K562 (cell line): ENCODE measurements around the gene FBXO28. TPM values are rescaled to one million over a fixed set of nuclear protein-coding genes. Genes with fewer than 3 reads are reported as not detected.

ENCODE experiments used
- ATAC-seq: fragments of 200-7000 bp; cut with Tn5 transposase; 3 replicates; pipeline ENCODE4 v1.9.1; 2020; ENCODE audit warnings: moderate library complexity
- BruUV-seq: library from RNA; stranded (reverse); fragments of 400-500 nt; replicated peaks from 2 replicates; lab custom pipeline; 2021; lab: Mats Ljungman, UMichigan
- CTCF ChIA-PET: fragments of 300-600 bp; formaldehyde crosslinking; extraction: SDS; loops from one replicate; lab custom pipeline; 2021; ENCODE audit warnings: low intra/inter-chr PET ratio; lab: Yijun Ruan, JAX
- POLR2A ChIA-PET: fragments of 300-600, 350-650 bp; sonication (Branson Sonifier 250); formaldehyde crosslinking; extraction: SDS; loops from one replicate; lab custom pipeline; 2021; ENCODE audit warnings: antibody characterized with exemption, inconsistent platforms; lab: Yijun Ruan, JAX
- DNase-seq, 4 experiments: peaks; one replicate each; pipeline versions ENCODE4 v3.0.0 to v3.0.0-alpha.2; 2011 to 2018; ENCODE audit warnings: low spot score in 3 of 4, mixed read lengths in 3 of 4; ENCODE audit errors: extremely low read depth in 1 of 4
- FAIRE-seq: peaks from 2 replicates; lab custom pipeline; 2011; peaks lifted over from hg19 to GRCh38; lab: Jason Lieb, UNC
- H2AFZ ChIP-seq: 2 replicates; pipeline ENCODE4 v1.6.0; 2011; ENCODE audit warnings: low read depth, low read length, control low read depth, inconsistent platforms
- H3K27ac ChIP-seq: fragments of 200-600 bp; 3 replicates; pipeline ENCODE4 v1.8.0; 2011; ENCODE audit warnings: low read depth, mild to moderate bottlenecking, control low read depth, inconsistent platforms, low read length, moderate library complexity, mixed read lengths; ENCODE audit errors: extremely low read depth
- H3K27me3 ChIP-seq, 2 experiments: fragments of 300-600 bp in 1 of 2; 2 replicates in 1 of 2; 3 replicates in 1 of 2; pipeline versions ENCODE4 v1.6.0 to v1.8.0; 2011; ENCODE audit warnings: inconsistent platforms in 2 of 2, low read length in 2 of 2, mild to moderate bottlenecking in 1 of 2, mixed read lengths in 1 of 2, moderate library complexity in 1 of 2; ENCODE audit not compliant: control insufficient read depth in 2 of 2, insufficient read depth in 2 of 2
- H3K36me3 ChIP-seq: fragments of 300-600 bp; 3 replicates; pipeline ENCODE4 v1.8.0; 2011; ENCODE audit warnings: mild to moderate bottlenecking, low read length, inconsistent platforms; ENCODE audit not compliant: control insufficient read depth, insufficient read depth
- H3K4me1 ChIP-seq, 2 experiments: fragments of 200-600 bp in 1 of 2; replicated peaks in 1 of 2; 2 replicates in 1 of 2; 3 replicates in 1 of 2; pipeline versions ENCODE4 v1.5.1 to v1.8.0; 2011; ENCODE audit warnings: inconsistent platforms in 2 of 2, low read length in 2 of 2, mild to moderate bottlenecking in 1 of 2, mixed read lengths in 1 of 2, moderate library complexity in 1 of 2; ENCODE audit not compliant: control insufficient read depth in 2 of 2, insufficient read depth in 2 of 2
- H3K4me2 ChIP-seq: 2 replicates; pipeline ENCODE4 v1.6.1; 2011; ENCODE audit warnings: low read length, control low read depth, inconsistent platforms, mixed read lengths; ENCODE audit not compliant: insufficient read depth
- H3K4me3 ChIP-seq: fragments of 200-600 bp; sonication (generic), shearing (Covaris generic); 2 replicates; pipeline ENCODE4 v1.5.1; 2016; ENCODE audit warnings: control low read depth, inconsistent platforms
- H3K79me2 ChIP-seq: fragments of 200-600 bp; 3 replicates; pipeline ENCODE4 v1.8.0; 2011; ENCODE audit warnings: low read length, inconsistent platforms; ENCODE audit not compliant: control insufficient read depth, insufficient read depth
- H3K9ac ChIP-seq, 2 experiments: 2 replicates each; pipeline versions ENCODE4 v1.6.0 to v1.6.1; 2011; ENCODE audit warnings: low read depth in 2 of 2, low read length in 2 of 2, control low read depth in 1 of 2, inconsistent platforms in 1 of 2, mild to moderate bottlenecking in 1 of 2, mixed read lengths in 1 of 2; ENCODE audit not compliant: insufficient read depth in 1 of 2
- H3K9me1 ChIP-seq: one replicate; pipeline ENCODE4 v1.6.0; 2011; ENCODE audit warnings: inconsistent platforms, mild to moderate bottlenecking, low read length, moderate library complexity; ENCODE audit not compliant: control insufficient read depth, insufficient read depth
- H3K9me3 ChIP-seq: replicated peaks from 2 replicates; pipeline ENCODE4 v1.5.1; 2011; ENCODE audit warnings: low read depth, low read length, inconsistent platforms; ENCODE audit not compliant: control insufficient read depth, insufficient read depth
- H4K20me1 ChIP-seq: replicated peaks from 2 replicates; pipeline ENCODE4 v1.6.1; 2011; ENCODE audit warnings: low read length, inconsistent platforms, mixed read lengths; ENCODE audit not compliant: control insufficient read depth, insufficient read depth
- BRD4 ChIP-seq: fragments of 200-600 bp; sonication (generic); IDR thresholded peaks from 2 replicates; pipeline ENCODE4 v1.6.1; 2017; ENCODE audit warnings: inconsistent platforms
- CEBPG ChIP-seq, 3 experiments: fragments of 200-800 bp in 1 of 3; sonication (Bioruptor generic) in 1 of 3; sonication (generic) in 1 of 3; formaldehyde crosslinking in 1 of 3; IDR thresholded peaks in 2 of 3; conservative IDR thresholded peaks in 1 of 3; 2 replicates each; pipeline versions ENCODE4 v1.6.1 to v1.8.0; 2016 to 2022; ENCODE audit warnings: missing compliant biosample characterization in 2 of 3, missing genetic modification characterization in 2 of 3, mild to moderate bottlenecking in 1 of 3, missing genetic modification reagents in 1 of 3
- CHD1 ChIP-seq: fragments of 200-600 bp; sonication (generic); IDR thresholded peaks from one replicate; pipeline ENCODE4 v1.6.1; 2012; ENCODE audit warnings: mild to moderate bottlenecking, moderate library complexity, low read length, inconsistent platforms
- DIDO1 ChIP-seq: fragments of 450-650 bp; IDR thresholded peaks from 2 replicates; pipeline ENCODE4 v1.6.1; 2016; ENCODE audit warnings: low read depth, missing biosample characterization, missing genetic modification characterization
- DNMT1 ChIP-seq: fragments of 450-650 bp; IDR thresholded peaks from 2 replicates; pipeline ENCODE4 v1.6.1; 2016; ENCODE audit warnings: antibody characterized with exemption, mild to moderate bottlenecking
- HES1 ChIP-seq: fragments of 450-650 bp; IDR thresholded peaks from 2 replicates; pipeline ENCODE4 v1.6.1; 2016; ENCODE audit warnings: low read depth, mild to moderate bottlenecking, moderate library complexity
- IRF9 ChIP-seq: fragments of 450-650 bp; IDR thresholded peaks from 2 replicates; pipeline ENCODE4 v1.6.1; 2016; ENCODE audit warnings: missing biosample characterization, missing genetic modification characterization
- MED1 ChIP-seq: sonication (generic); formaldehyde crosslinking; IDR thresholded peaks from 2 replicates; pipeline ENCODE4 v1.8.1; 2023; ENCODE audit warnings: missing genetic modification reagents, borderline replicate concordance
- MYNN ChIP-seq, 2 experiments: sonication (generic); formaldehyde crosslinking in 1 of 2; IDR thresholded peaks; 2 replicates each; pipeline versions ENCODE4 v1.5.0 to v1.6.1; 2016 to 2020; ENCODE audit warnings: antibody characterized with exemption in 1 of 2, missing genetic modification reagents in 1 of 2
- ZNF224 ChIP-seq: sonication (generic); formaldehyde crosslinking; IDR thresholded peaks from 2 replicates; pipeline ENCODE4 v1.8.0; 2022; ENCODE audit warnings: mild to moderate bottlenecking, missing genetic modification reagents
- ZNF23 ChIP-seq: fragments of 250-450 bp; sonication (Bioruptor Pico); IDR thresholded peaks from 2 replicates; pipeline ENCODE4 v1.4.0; 2020; ENCODE audit warnings: mild to moderate bottlenecking
- ZNF274 ChIP-seq: IDR thresholded peaks from 2 replicates; pipeline ENCODE4 v1.6.1; 2011; ENCODE audit warnings: low read depth, mild to moderate bottlenecking, low read length, moderate library complexity, borderline replicate concordance
- ZNF589 ChIP-seq: fragments of 200-800 bp; sonication (Bioruptor generic); IDR thresholded peaks from 2 replicates; pipeline ENCODE4 v1.6.1; 2016; ENCODE audit warnings: low read depth, missing genetic modification characterization, missing compliant biosample characterization
- WGBS: fragments of 100-300 bp; shearing (Covaris generic); methylation state at CpG from one replicate; pipeline ENCODE4 v1.1.6; 2016; ENCODE audit warnings: low coverage, mixed read lengths; ENCODE audit not compliant: insufficient coverage; ENCODE audit errors: missing lambda C conversion rate; 5-methylcytosine and 5-hydroxymethylcytosine counted together
- in situ Hi-C: fragments of 300-500 bp; cut with MboI; formaldehyde crosslinking; loops from 4 replicates; pipeline ENCODE4 v1.15.0; 2018; ENCODE audit warnings: inconsistent platforms, mixed read lengths
- intact Hi-C: fragments of 100-400 bp; cut with micrococcal nuclease; formaldehyde crosslinking; loops from 2 replicates; pipeline ENCODE4 v1.14.2; 2022
- polyA plus RNA-seq, 8 experiments: library from polyadenylated mRNA; depleted of rRNA in 4 of 8; stranded (reverse) in 5 of 8; unstranded in 3 of 8; fragments of >200 nt; fragmentation: Nextera tagmentation in 2 of 8; fragmentation: Illumina TruSeq in 1 of 8; extraction: Ambion mirVana in 2 of 8; extraction: Trizol in 1 of 8; gene quantifications; 2 replicates each; pipeline versions ENCODE4 v1.2.1 to v1.2.3, GENCODE V29; 2011 to 2014; ENCODE audit warnings: inconsistent platforms in 1 of 8, missing spikeins in 1 of 8
- total RNA-seq, 7 experiments: library from RNA; depleted of rRNA in 6 of 7; stranded (reverse); fragments of >200 nt in 6 of 7; fragmentation: Illumina TruSeq in 2 of 7; extraction: Trizol in 2 of 7; gene quantifications; 2 replicates each; pipeline versions ENCODE4 v1.2.1 to v1.2.3, GENCODE V29; 2011 to 2021; ENCODE audit warnings: low replicate concordance in 1 of 7
- TF ChIP-seq, protein P1 (sequence below): fragments of 250-450 bp; sonication (Bioruptor Pico); IDR thresholded peaks from 2 replicates; pipeline ENCODE4 v1.6.1; 2021; ENCODE audit warnings: mild to moderate bottlenecking

FBXO28 gene
- total and polyA plus RNA-seq, 9 of the 15 experiments (the other 6 are each of a cell fraction or from before 2014, with no cell fraction given), result 4.1 to 34.8 (median 25.3) TPM

DNA sequence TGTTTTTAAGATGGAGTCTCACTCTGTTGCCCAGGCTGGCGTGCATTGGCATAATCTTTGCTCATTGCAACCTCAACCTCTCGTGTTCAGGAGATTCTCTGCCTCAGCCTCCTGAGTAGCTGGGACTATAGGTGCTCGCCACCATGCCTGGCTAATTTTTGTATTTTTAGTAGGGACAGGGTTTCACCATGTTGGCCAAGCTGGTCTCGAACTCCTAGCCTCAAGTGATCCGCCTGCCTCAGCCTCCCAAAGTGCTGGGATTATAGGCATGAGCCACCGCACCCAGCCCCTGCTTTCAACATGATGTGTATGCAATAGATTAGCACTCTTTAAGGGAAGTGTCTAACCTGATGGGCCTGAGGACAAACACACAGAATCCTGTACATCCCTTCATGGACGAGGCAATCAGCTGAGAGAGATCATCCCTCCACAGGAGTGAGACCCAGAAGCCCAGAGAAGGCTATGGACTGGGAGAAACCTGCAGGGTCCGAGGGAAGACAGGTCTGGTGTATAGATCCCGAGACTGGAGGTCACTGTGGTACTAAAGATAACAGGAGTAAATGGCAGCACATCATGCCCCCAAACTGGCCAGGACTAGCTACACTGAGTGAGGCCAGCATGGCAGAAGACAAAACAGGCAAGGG, 63.6 kb downstream of the FBXO28 start:
- peak in 1 of 4 experiments; percentile 12 for DNase-seq
- CTCF ChIA-PET, result no interaction called here
- BruUV-seq, result no TSS peak

More for the DNA sequence above, 63.6 kb downstream of the FBXO28 start:
- H3K4me2 ChIP-seq, result no peak overlapping the region
- H3K4me1 ChIP-seq, result peaks cover 4 to 7% of the 10 kb centered on the region in 2 experiments; a peak in 3 of 5 replicates
- POLR2A ChIA-PET, result no interaction called here
- H3K9me1 ChIP-seq, result no peaks in the 10 kb centered on the region
- WGBS, result 44% methylated on average over 9 of the region's 9 CpGs
- no peaks in the 10 kb centered on the region for H4K20me1 ChIP-seq
- 0 out of 2 replicates have a peak, but pooled peaks cover 1% of the 10 kb centered on the region for H3K9me3 ChIP-seq
- H3K9ac ChIP-seq, result no peak overlapping the region; a peak in 1 of 4 replicates
- in situ Hi-C loops (no loop called here), intact Hi-C loops (no loop called here)
- no peak overlapping the region for H3K27ac ChIP-seq
- peak; percentile 12; the same call in 2 of the 3 replicates for ATAC-seq
- FAIRE-seq, result no peak
- H3K27me3 ChIP-seq, result no peaks in the 10 kb centered on the region
- H3K4me3 ChIP-seq, result no peak overlapping the region
- H2AFZ ChIP-seq, result 0 out of 2 replicates have a peak overlapping the region, but pooled peaks have one; percentile 15
- H3K79me2 ChIP-seq, result no peaks in the 10 kb centered on the region
- TF ChIP-seq DIDO1, result no peak
- no peak for TF ChIP-seq ZNF224 (CRISPR knock-in tag)
- TF ChIP-seq DNMT1, result no peak
- TF ChIP-seq, protein P1, sequence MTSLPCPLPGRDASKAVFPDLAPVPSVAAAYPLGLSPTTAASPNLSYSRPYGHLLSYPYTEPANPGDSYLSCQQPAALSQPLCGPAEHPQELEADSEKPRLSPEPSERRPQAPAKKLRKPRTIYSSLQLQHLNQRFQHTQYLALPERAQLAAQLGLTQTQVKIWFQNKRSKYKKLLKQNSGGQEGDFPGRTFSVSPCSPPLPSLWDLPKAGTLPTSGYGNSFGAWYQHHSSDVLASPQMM (CRISPR knock-in tag), result no peak
- no peak for TF ChIP-seq ZNF23 (CRISPR knock-in tag)
- TF ChIP-seq ZNF589, result no peak
- TF ChIP-seq ZNF274, result no peak
- no peak for TF ChIP-seq BRD4
- no peak for TF ChIP-seq MED1
- TF ChIP-seq IRF9 (tag), result no peak
- TF ChIP-seq HES1, result no peak
- TF ChIP-seq CEBPG (CRISPR knock-in tag; IDR thresholded peaks at IDR 0.05), result no peak
- TF ChIP-seq CEBPG (tag; conservative IDR thresholded peaks at IDR 0.05 in 1 of 2, IDR thresholded peaks at IDR 0.05 in 1 of 2), result no peak
- no peak for TF ChIP-seq CHD1
- TF ChIP-seq MYNN (IDR thresholded peaks at IDR 0.05), result no peak
- no peak for TF ChIP-seq MYNN (CRISPR knock-in tag; IDR thresholded peaks at IDR 0.05)
- H3K36me3 ChIP-seq, result no peaks in the 10 kb centered on the region
